ENCODE data around the gene VIPR1. TPM values are rescaled to one million over a fixed set of nuclear protein-coding genes. Genes with fewer than 3 reads are reported as not detected.

The VIPR1 gene
- polyA plus RNA-seq, 1 of the 3 experiments (the other 2 are of a cell fraction) = not detected

- Histone ChIP-seq H3K27ac (ENCODE audit: low read depth in 2 of 2, low read length in 1 of 2) (no peak overlapping the region), H2AFZ (ENCODE audit: low read depth) (no peak overlapping the region), H3K4me2 (no peak overlapping the region), H3K79me2 (ENCODE audit: insufficient read depth) (no peaks in the 10 kb centered on the region), H3K27me3 (ENCODE audit: insufficient read depth) (peaks cover 3% of the 10 kb centered on the region; the same call in 1 of the 2 replicates), H3K9me3 (no peaks in the 10 kb centered on the region), H3K9ac (no peak overlapping the region), H3K4me1 (ENCODE audit: control insufficient read depth in 1 of 2, insufficient read depth in 2 of 2, low read depth in 1 of 2, low read length in 1 of 2) (peaks cover 0 to 3% of the 10 kb centered on the region in 2 experiments; a peak in 1 of 4 replicates), H3F3A (replicated peaks; ENCODE audit: insufficient read depth) (no peaks in the 10 kb centered on the region), H3K9me2 (no peaks in the 10 kb centered on the region), H4K20me1 (ENCODE audit: insufficient read depth) (no peaks in the 10 kb centered on the region), H3K36me3 (replicated peaks in 1 of 2; ENCODE audit: control insufficient read depth in 1 of 2, insufficient read depth in 2 of 2, low read length in 1 of 2) (no peaks in the 10 kb centered on the region), H3K4me3 (ENCODE audit: low read depth in 2 of 2, low read length in 1 of 2) (no peak overlapping the region)
- ChIA-PET POLR2A (no interaction called here), CTCF (interaction anchor here (0.6 to 8.1 kb wide), 12 partner anchors 11 to 1236 kb away, joined by 3 to 74 read pairs (median 3); partner anchors contain the start of gene VIPR1)
- TF ChIP-seq CTCF (IDR thresholded peaks at IDR 0.05) (peak; percentile 48), RCOR1 (IDR thresholded peaks at IDR 0.05; ENCODE audit: low read length) (no peak), PBX3 (IDR thresholded peaks at IDR 0.05) (no peak), MAX (IDR thresholded peaks at IDR 0.05; ENCODE audit: low read depth) (no peak), MXI1 (IDR thresholded peaks at IDR 0.05; ENCODE audit: low read depth, low read length) (no peak), SMC3 (IDR thresholded peaks at IDR 0.05; ENCODE audit: low read depth, low read length) (peak; percentile 17; the same call in 1 of the 2 replicates), RAD21 (IDR thresholded peaks at IDR 0.05; ENCODE audit: low read length) (peak; percentile 13; the same call in 1 of the 2 replicates)
- WGBS (ENCODE audit: low lambda C conversion rate) = 62% methylated on average over 17 of the region's 35 CpGs
- peak; percentile 50 for DNase-seq
Observed at GRCh38 chr3:42535981-42536784, 33.7 kb downstream of the VIPR1 start.

- Histone ChIP-seq H3K4me2 (no peak overlapping the region), H3K27ac (ENCODE audit: low read depth in 2 of 2, low read length in 1 of 2) (no peak overlapping the region), H3K36me3 (replicated peaks in 1 of 2; ENCODE audit: control insufficient read depth in 1 of 2, insufficient read depth in 2 of 2, low read length in 1 of 2) (no peaks in the 10 kb centered on the region), H3K9ac (no peak overlapping the region), H3K79me2 (ENCODE audit: insufficient read depth) (no peaks in the 10 kb centered on the region), H3K9me3 (no peaks in the 10 kb centered on the region), H2AFZ (ENCODE audit: low read depth) (no peak overlapping the region), H3K4me3 (ENCODE audit: low read depth in 2 of 2, low read length in 1 of 2) (no peak overlapping the region), H3F3A (replicated peaks; ENCODE audit: insufficient read depth) (no peaks in the 10 kb centered on the region), H3K4me1 (ENCODE audit: control insufficient read depth in 1 of 2, insufficient read depth in 2 of 2, low read depth in 1 of 2, low read length in 1 of 2) (peaks cover 0 to 4% of the 10 kb centered on the region in 2 experiments; a peak in 1 of 4 replicates), H4K20me1 (ENCODE audit: insufficient read depth) (no peaks in the 10 kb centered on the region), H3K9me2 (no peaks in the 10 kb centered on the region), H3K27me3 (ENCODE audit: insufficient read depth) (no peaks in the 10 kb centered on the region; the same call in 1 of the 2 replicates)
- ChIA-PET CTCF (interaction anchor here (1.1 to 8.1 kb wide), 4 partner anchors 9 to 290 kb away, joined by 3 to 74 read pairs (median 6); partner anchors contain the start of gene VIPR1), POLR2A (no interaction called here)
- no peak for DNase-seq
- TF ChIP-seq RAD21 (IDR thresholded peaks at IDR 0.05; ENCODE audit: low read length) (no peak), TAF1 (IDR thresholded peaks at IDR 0.05; ENCODE audit: borderline replicate concordance, low read depth, low read length) (no peak), MAX (IDR thresholded peaks at IDR 0.05; ENCODE audit: low read depth) (no peak), CHD2 (IDR thresholded peaks at IDR 0.05; ENCODE audit: low read length, partially characterized antibody) (no peak), NRF1 (IDR thresholded peaks at IDR 0.05; ENCODE audit: low read depth, low read length) (no peak), RXRA (IDR thresholded peaks at IDR 0.05; ENCODE audit: borderline replicate concordance, low read depth) (no peak), PBX3 (IDR thresholded peaks at IDR 0.05) (no peak), SMC3 (IDR thresholded peaks at IDR 0.05; ENCODE audit: low read depth, low read length) (no peak), YY1 (IDR thresholded peaks at IDR 0.05; ENCODE audit: low read depth) (no peak), REST (IDR thresholded peaks at IDR 0.05; ENCODE audit: low read depth, low read length) (no peak), GABPA (IDR thresholded peaks at IDR 0.05; ENCODE audit: low read depth) (no peak), RCOR1 (IDR thresholded peaks at IDR 0.05; ENCODE audit: low read length) (no peak), NFIC (IDR thresholded peaks at IDR 0.05; ENCODE audit: borderline replicate concordance) (no peak), FOXM1 (IDR thresholded peaks at IDR 0.05; ENCODE audit: low read depth) (no peak)
Observed at GRCh38 chr3:42537350-42537749, 34.9 kb downstream of the VIPR1 start.

Measured in SK-N-SH (cell line).